GM23338 (cell line): Measurements from ENCODE around the gene SLCO3A1. TPM values are rescaled to one million over a fixed set of nuclear protein-coding genes. Genes with fewer than 3 reads are reported as not detected.

Source experiments
- ATAC-seq: fragments of 200-7000 bp; cut with Tn5 transposase; 3 replicates; pipeline ENCODE4 v1.9.1; 2020
- DNase-seq: peaks from one replicate; pipeline ENCODE4 v3.0.0-alpha.2; 2015; ENCODE audit warnings: low spot score
- H2AFZ ChIP-seq: fragments of 200-600 bp; sonication (generic); 2 replicates; pipeline ENCODE4 v1.8.0; 2016; ENCODE audit warnings: antibody characterized with exemption, mild to moderate bottlenecking, moderate library complexity
- H3F3A ChIP-seq: fragments of 200-600 bp; sonication (generic); replicated peaks from 2 replicates; pipeline ENCODE4 v1.8.0; 2017; ENCODE audit warnings: antibody characterized with exemption, mixed run types, low read depth
- H3K27ac ChIP-seq: fragments of 200-600 bp; sonication (generic); 2 replicates; pipeline ENCODE4 v1.6.1; 2016; ENCODE audit warnings: low read depth
- H3K27me3 ChIP-seq: fragments of 200-600 bp; sonication (generic); 2 replicates; pipeline ENCODE4 v1.8.0; 2016; ENCODE audit warnings: mild to moderate bottlenecking, mixed run types, moderate library complexity; ENCODE audit not compliant: insufficient read depth
- H3K36me3 ChIP-seq: fragments of 200-600 bp; sonication (generic); 2 replicates; pipeline ENCODE4 v1.8.0; 2016; ENCODE audit warnings: mild to moderate bottlenecking; ENCODE audit not compliant: insufficient read depth
- H3K4me1 ChIP-seq: fragments of 200-600 bp; sonication (generic); 2 replicates; pipeline ENCODE4 v1.8.0; 2016; ENCODE audit warnings: mild to moderate bottlenecking, moderate library complexity; ENCODE audit not compliant: insufficient read depth
- H3K4me2 ChIP-seq: fragments of 200-600 bp; sonication (generic); 2 replicates; pipeline ENCODE4 v1.7.1; 2017; ENCODE audit warnings: mixed run types
- H3K4me3 ChIP-seq: fragments of 200-600 bp; sonication (generic); 2 replicates; pipeline ENCODE4 v1.6.1; 2016; ENCODE audit warnings: mixed run types
- H3K79me2 ChIP-seq: fragments of 200-600 bp; sonication (generic); replicated peaks from 2 replicates; pipeline ENCODE4 v1.8.0; 2017; ENCODE audit warnings: mild to moderate bottlenecking; ENCODE audit not compliant: insufficient read depth
- H3K9me2 ChIP-seq: fragments of 200-600 bp; sonication (generic); 2 replicates; pipeline ENCODE4 v1.8.0; 2017; ENCODE audit not compliant: insufficient read depth
- H4K20me1 ChIP-seq: fragments of 200-600 bp; sonication (generic); replicated peaks from 2 replicates; pipeline ENCODE4 v1.8.0; 2017; ENCODE audit warnings: mild to moderate bottlenecking; ENCODE audit not compliant: insufficient read depth
- H3K27ac Mint-ChIP-seq: 2 replicates; pipeline ENCODE4 v1.8.0; 2020; ENCODE audit warnings: inconsistent platforms, mild to moderate bottlenecking, moderate library complexity, mixed read lengths
- H3K27me3 Mint-ChIP-seq: 3 replicates; pipeline ENCODE4 v1.8.0; 2022; ENCODE audit warnings: low read depth, mild to moderate bottlenecking, moderate library complexity, mixed read lengths, inconsistent platforms; ENCODE audit not compliant: insufficient read depth, poor library complexity
- H3K36me3 Mint-ChIP-seq: 3 replicates; pipeline ENCODE4 v1.8.0; 2021; ENCODE audit warnings: low read depth, mild to moderate bottlenecking, inconsistent platforms, moderate library complexity, mixed read lengths
- H3K4me1 Mint-ChIP-seq: 3 replicates; pipeline ENCODE4 v1.8.0; 2020; ENCODE audit warnings: mild to moderate bottlenecking, inconsistent platforms, mixed read lengths
- H3K4me3 Mint-ChIP-seq: 3 replicates; pipeline ENCODE4 v1.8.0; 2021; ENCODE audit warnings: moderate library complexity, mild to moderate bottlenecking, inconsistent platforms, mixed read lengths
- H3K9me3 Mint-ChIP-seq: 3 replicates; pipeline ENCODE4 v1.8.0; 2020; ENCODE audit warnings: moderate library complexity, mild to moderate bottlenecking, inconsistent platforms, mixed read lengths
- CREB1 ChIP-seq: fragments of 250-450 bp; sonication (Bioruptor Pico); IDR thresholded peaks from 2 replicates; pipeline ENCODE4 v1.5.0; 2020; ENCODE audit warnings: low read depth, mild to moderate bottlenecking, moderate library complexity
- CTCF ChIP-seq, 2 experiments: fragments of 200-600 bp in 1 of 2; sonication (generic) in 1 of 2; conservative IDR thresholded peaks; 2 replicates each; pipeline versions ENCODE4 v1.5.1 to v1.6.1; 2016 to 2017; ENCODE audit warnings: antibody characterized with exemption in 2 of 2, low read depth in 2 of 2, mild to moderate bottlenecking in 2 of 2, moderate library complexity in 1 of 2
- ETS1 ChIP-seq: IDR thresholded peaks from 2 replicates; pipeline ENCODE4 v1.6.1; 2016; ENCODE audit warnings: antibody characterized with exemption
- EZH2 ChIP-seq: fragments of 200-600 bp; sonication (generic); IDR thresholded peaks from one replicate; pipeline ENCODE4 v1.8.0; 2017; ENCODE audit warnings: antibody characterized with exemption, mild to moderate bottlenecking, low read depth; ENCODE audit not compliant: unreplicated experiment
- EZH2phosphoT487 ChIP-seq: fragments of 200-600 bp; sonication (generic); IDR thresholded peaks from one replicate; pipeline ENCODE4 v1.8.1; 2018; ENCODE audit warnings: antibody characterized with exemption; ENCODE audit not compliant: unreplicated experiment
- JUNB ChIP-seq: IDR thresholded peaks from one replicate; pipeline ENCODE4 v1.6.1; 2016; ENCODE audit warnings: antibody characterized with exemption; ENCODE audit not compliant: unreplicated experiment
- NANOG ChIP-seq: IDR thresholded peaks from 2 replicates; pipeline ENCODE4 v1.6.1; 2016; ENCODE audit warnings: antibody characterized with exemption, borderline replicate concordance
- POLR2AphosphoS5 ChIP-seq: IDR thresholded peaks from 2 replicates; pipeline ENCODE4 v1.6.1; 2016; ENCODE audit warnings: antibody characterized with exemption, low read depth
- REST ChIP-seq: IDR thresholded peaks from one replicate; pipeline ENCODE4 v1.6.1; 2018; ENCODE audit warnings: antibody characterized with exemption; ENCODE audit not compliant: unreplicated experiment
- STAT1 ChIP-seq: IDR thresholded peaks from one replicate; pipeline ENCODE4 v1.6.1; 2016; ENCODE audit warnings: antibody characterized with exemption; ENCODE audit not compliant: unreplicated experiment
- ZNF114 ChIP-seq: fragments of 250-450 bp; sonication (Bioruptor Pico); IDR thresholded peaks from 2 replicates; pipeline ENCODE4 v1.5.0; 2020; ENCODE audit warnings: mild to moderate bottlenecking, moderate library complexity
- ZNF331 ChIP-seq: fragments of 250-450 bp; sonication (Bioruptor Pico); IDR thresholded peaks from 2 replicates; pipeline ENCODE4 v1.5.0; 2020; ENCODE audit warnings: low read depth, mild to moderate bottlenecking, moderate library complexity
- ZNF462 ChIP-seq: fragments of 250-450 bp; sonication (Bioruptor Pico); IDR thresholded peaks from 2 replicates; pipeline ENCODE4 v1.5.0; 2020; ENCODE audit warnings: mild to moderate bottlenecking, moderate library complexity
- polyA plus RNA-seq: library from polyadenylated mRNA; unstranded; fragments of >200 nt; fragmentation: Nextera tagmentation; extraction: Ambion mirVana; gene quantifications from 2 replicates; pipeline ENCODE4 v1.2.1, GENCODE V29; 2016
- total RNA-seq: library from RNA; depleted of rRNA; stranded (reverse); fragments of >200 nt; shearing (Covaris generic); gene quantifications from 2 replicates; pipeline ENCODE4 v1.2.3, GENCODE V29; 2014

SLCO3A1 gene
- total and polyA plus RNA-seq, 2 experiments from 2014 or later: 7.3 to 9.4 TPM

DNA sequence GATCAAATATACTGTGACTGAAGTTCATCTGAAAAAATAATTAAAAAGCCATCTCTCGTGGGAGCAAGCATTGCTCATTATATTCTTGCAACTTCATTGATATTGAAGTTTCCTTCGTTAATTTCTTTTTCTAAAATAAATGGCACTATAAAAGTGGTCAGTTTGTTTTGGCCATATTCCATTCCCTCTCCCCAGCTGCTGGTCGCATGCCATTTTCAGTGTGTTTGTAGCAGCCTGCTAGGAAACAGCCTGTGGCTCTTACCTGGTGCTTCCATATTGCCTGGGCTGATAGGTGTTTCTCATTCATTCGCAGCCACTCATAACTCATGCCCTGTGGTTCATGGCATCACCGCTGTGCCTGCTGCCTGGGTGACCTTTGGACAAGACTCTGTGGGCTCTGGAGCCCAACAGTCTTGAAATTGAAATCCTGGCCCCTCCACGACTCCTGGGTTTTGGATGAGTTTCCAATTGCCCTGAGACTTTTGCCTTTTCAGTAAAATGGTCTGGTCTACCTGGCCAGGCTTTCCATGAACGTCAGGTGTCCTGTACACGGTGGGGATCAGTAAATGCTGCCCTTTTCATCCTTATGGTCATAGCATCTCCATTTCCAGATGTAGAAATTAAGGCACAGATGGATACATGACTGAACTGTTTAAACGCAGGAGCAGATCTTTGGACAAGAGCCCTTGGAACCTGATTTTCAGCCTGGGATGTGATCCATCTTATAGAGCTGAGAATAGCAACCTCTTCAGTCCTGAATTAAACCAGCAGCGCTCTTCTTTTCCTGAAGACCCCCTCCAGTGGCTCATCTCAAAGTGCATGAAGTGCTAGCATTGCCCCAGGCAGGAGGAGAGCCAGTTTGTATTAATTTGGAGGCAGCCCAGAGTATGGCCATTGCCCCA lies 69.4 kb downstream of the SLCO3A1 start:
- Mint-ChIP-seq H3K27me3 (no peaks in the 10 kb centered on the region), H3K4me3 (no peak overlapping the region), H3K9me3 (no peaks in the 10 kb centered on the region), H3K4me1 (peaks cover 39% of the 10 kb centered on the region), H3K36me3 (no peaks in the 10 kb centered on the region), H3K27ac (no peak overlapping the region)
- no peak overlapping the region for H3K27ac ChIP-seq
- no peaks in the 10 kb centered on the region; the same call in 1 of the 2 replicates for H4K20me1 ChIP-seq
- no peaks in the 10 kb centered on the region for H3K27me3 ChIP-seq
- no peak for ATAC-seq
- H3K79me2 ChIP-seq: peaks cover 35% of the 10 kb centered on the region
- no peaks in the 10 kb centered on the region for H3F3A ChIP-seq
- H2AFZ ChIP-seq: no peak overlapping the region
- no peaks in the 10 kb centered on the region for H3K36me3 ChIP-seq
- H3K9me2 ChIP-seq: 0 out of 2 replicates have a peak, but pooled peaks cover 4% of the 10 kb centered on the region
- no peak overlapping the region for H3K4me2 ChIP-seq
- no peak for TF ChIP-seq ZNF331 (CRISPR knock-in tag)
- TF ChIP-seq STAT1: no peak
- no peak for TF ChIP-seq ZNF114
- TF ChIP-seq ETS1: no peak
- TF ChIP-seq EZH2phosphoT487: no peak
- TF ChIP-seq CTCF (conservative IDR thresholded peaks at IDR 0.05; ENCODE audit: low read depth in 2 of 2): no peak
- no peak for TF ChIP-seq NANOG
- TF ChIP-seq ZNF462: no peak
- no peak for TF ChIP-seq EZH2
- no peak for TF ChIP-seq CREB1 (CRISPR knock-in tag)
- TF ChIP-seq JUNB: no peak
- TF ChIP-seq REST: no peak
- no peak for TF ChIP-seq POLR2AphosphoS5
- no peak for DNase-seq
- H3K4me3 ChIP-seq: no peak overlapping the region
- H3K4me1 ChIP-seq: peaks cover 29% of the 10 kb centered on the region
